ENCODE results near the gene ARHGEF17. TPM values are rescaled to one million over a fixed set of nuclear protein-coding genes. Genes with fewer than 3 reads are reported as not detected.

ARHGEF17 gene
- total and polyA plus RNA-seq, 5 experiments from 2014 or later = 0.19 TPM; not detected in 4

- POLR2A ChIA-PET = interaction anchor here (0.9 kb wide), 1 partner anchor 11 kb away, joined by 3 read pairs; no protein-coding TSS in a partner anchor
- no peak for ATAC-seq
- H3K9me3 Mint-ChIP-seq = no peaks in the 10 kb centered on the region
- H3K4me3 Mint-ChIP-seq = peak overlapping the region in 1 of 10 donors; percentile 11
- DNase-seq = no peak
- peaks cover 0 to 4% (median 0%) of the 10 kb centered on the region in 5 donors for H3K27me3 Mint-ChIP-seq
- H3K36me3 Mint-ChIP-seq = no peaks in the 10 kb centered on the region
- peak overlapping the region in 1 of 10 donors; percentile 60 for H3K27ac Mint-ChIP-seq
- H3K4me1 Mint-ChIP-seq = peaks cover 0 to 13% (median under 1%) of the 10 kb centered on the region in 4 donors
These were observed 5.6 kb downstream of the ARHGEF17 start for GRCh38 chr11:73313652-73314051.

DNA sequence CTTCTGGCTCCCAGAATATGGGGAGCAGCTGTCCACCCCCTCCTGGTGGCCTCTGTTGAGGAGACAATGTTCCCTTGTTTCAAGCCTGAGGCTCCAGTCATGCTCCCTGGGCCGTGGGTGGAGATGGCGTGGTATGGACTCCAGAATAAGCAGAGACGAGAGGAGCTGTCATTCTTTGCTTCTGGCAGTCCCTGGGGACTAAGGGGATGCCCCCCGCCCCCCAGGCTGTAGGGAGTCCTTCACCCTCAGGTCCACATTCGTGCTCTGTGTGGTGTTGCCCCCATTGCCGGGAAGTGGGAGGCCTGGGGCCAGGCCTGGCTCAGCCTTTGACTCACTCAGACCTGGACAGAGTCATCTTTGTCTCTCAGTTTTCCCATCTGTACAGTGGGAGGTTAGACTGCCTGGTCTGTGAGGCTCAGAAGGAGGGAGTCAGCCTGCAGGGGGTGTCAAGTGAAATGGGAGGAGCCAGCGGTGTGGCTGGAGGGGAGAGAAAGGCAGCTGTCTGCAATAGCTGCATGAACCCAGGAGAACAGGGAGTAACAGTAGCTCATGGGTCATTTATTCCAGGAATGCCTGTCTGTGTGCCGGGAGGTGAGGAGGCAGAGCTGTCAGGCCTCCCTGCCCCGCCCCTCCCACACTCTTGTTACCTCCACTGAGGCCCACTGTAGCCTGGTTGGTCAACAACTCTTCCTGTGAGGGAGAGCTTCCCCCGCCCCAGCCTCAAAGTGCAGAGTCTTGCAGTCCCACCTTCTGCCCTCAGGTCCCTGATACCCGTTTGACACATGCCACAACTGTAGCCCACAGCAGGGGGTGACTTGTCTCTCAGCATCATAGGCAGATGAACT, 6.3 kb downstream of the ARHGEF17 start:
- peak overlapping the region in 3 of 10 donors; percentile 24 to 49 (median 40) for H3K27ac Mint-ChIP-seq
- DNase-seq = no peak
- H3K9me3 Mint-ChIP-seq = no peaks in the 10 kb centered on the region
- ATAC-seq = no peak
- peaks cover 0 to 13% (median under 1%) of the 10 kb centered on the region in 4 donors for H3K4me1 Mint-ChIP-seq
- POLR2A ChIA-PET = interaction anchor here (0.9 kb wide), 1 partner anchor 10 kb away, joined by 3 read pairs; no protein-coding TSS in a partner anchor
- H3K36me3 Mint-ChIP-seq = no peaks in the 10 kb centered on the region
- H3K4me3 Mint-ChIP-seq = no peak overlapping the region
- H3K27me3 Mint-ChIP-seq = peaks cover 0 to 4% (median 0%) of the 10 kb centered on the region in 5 donors

GRCh38 chr11:73315293-73316020, 7.4 kb downstream of the ARHGEF17 start:
- no peak for DNase-seq
- Mint-ChIP-seq H3K9me3 (no peaks in the 10 kb centered on the region), H3K27me3 (peaks cover 0 to 4% (median 0%) of the 10 kb centered on the region in 5 donors), H3K27ac (no peak overlapping the region), H3K4me1 (peaks cover 0 to 13% (median under 1%) of the 10 kb centered on the region in 4 donors), H3K4me3 (no peak overlapping the region), H3K36me3 (no peaks in the 10 kb centered on the region)
- ATAC-seq = no peak
- POLR2A ChIA-PET = no interaction called here

DNA sequence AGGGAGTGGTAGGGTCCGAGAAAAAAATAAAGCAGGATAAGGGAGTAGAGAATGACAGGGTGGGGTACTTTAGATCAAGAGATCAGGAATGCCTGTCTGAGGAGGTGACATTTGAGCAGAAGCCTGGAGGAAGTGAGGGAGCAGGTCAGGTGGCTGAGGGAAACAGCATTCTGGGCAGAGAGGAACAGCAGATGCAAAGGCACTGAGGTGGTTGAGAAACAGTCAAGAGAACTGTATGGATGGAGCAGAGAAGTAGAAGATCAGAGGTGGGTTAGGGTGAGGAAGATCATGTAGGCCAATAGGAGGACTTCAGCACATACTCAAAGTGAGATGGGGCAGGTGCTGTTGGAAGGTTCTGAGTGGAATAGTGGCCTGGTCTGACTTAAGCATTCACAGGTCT, 8.3 kb downstream of the ARHGEF17 start:
- H3K4me3 Mint-ChIP-seq = no peak overlapping the region
- peaks cover 0 to 4% (median 0%) of the 10 kb centered on the region in 5 donors for H3K27me3 Mint-ChIP-seq
- no peak for DNase-seq
- no peak overlapping the region for H3K27ac Mint-ChIP-seq
- H3K9me3 Mint-ChIP-seq = no peaks in the 10 kb centered on the region
- no peaks in the 10 kb centered on the region for H3K36me3 Mint-ChIP-seq
- ATAC-seq = no peak
- H3K4me1 Mint-ChIP-seq = peaks cover 1 to 14% (median 3%) of the 10 kb centered on the region in 4 donors
- POLR2A ChIA-PET = no interaction called here

DNA sequence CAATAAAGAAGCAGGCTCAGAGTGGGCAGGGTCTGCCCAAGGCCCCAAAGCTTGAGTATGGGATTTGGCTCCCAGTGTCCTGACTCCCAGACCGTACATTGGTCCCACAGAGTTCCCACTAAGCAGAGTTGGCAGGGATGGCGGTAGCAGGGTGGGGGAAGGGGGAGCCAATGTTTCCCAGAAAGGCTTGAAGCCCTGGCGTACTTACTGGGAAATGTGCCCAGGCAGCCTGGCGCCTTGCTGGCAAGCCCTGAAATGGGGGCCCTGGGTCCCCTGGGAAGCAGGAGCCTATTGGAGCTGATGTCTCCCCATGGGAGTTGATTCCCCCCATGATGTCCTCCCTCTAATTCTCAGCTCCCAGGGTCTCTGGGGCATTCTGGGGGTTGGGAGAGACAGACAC, 9.3 kb downstream of the ARHGEF17 start:
- Mint-ChIP-seq H3K36me3 (no peaks in the 10 kb centered on the region), H3K4me3 (no peak overlapping the region), H3K27me3 (peaks cover 0 to 4% (median 0%) of the 10 kb centered on the region in 5 donors), H3K27ac (no peak overlapping the region), H3K9me3 (no peaks in the 10 kb centered on the region), H3K4me1 (peaks cover 7 to 23% (median 11%) of the 10 kb centered on the region in 4 donors)
- DNase-seq (no peak), ATAC-seq (no peak)
- POLR2A ChIA-PET = no interaction called here

DNA sequence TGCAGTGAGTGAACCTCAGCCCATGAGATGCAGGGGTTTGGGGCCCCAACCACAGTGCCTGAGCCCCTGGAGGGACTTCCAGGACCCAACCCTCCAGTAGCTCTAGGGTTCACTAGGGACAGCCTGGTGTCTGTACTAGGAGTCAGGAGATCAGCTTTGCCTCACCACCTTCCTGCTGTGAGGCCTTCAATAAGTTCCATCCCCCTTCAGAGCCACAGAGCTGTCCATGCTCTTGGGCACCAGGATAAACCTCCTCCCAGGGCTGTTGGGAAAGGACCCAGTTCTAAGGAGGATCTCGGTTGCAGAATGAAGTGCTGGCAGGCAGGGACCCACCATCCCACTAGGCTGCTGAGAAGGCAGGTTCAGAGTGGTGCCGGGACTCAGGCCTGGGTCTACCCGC, 9.7 kb downstream of the ARHGEF17 start:
- Mint-ChIP-seq H3K27me3 (peaks cover 0 to 4% (median 0%) of the 10 kb centered on the region in 5 donors), H3K36me3 (no peaks in the 10 kb centered on the region), H3K4me3 (no peak overlapping the region), H3K4me1 (peaks cover 7 to 25% (median 11%) of the 10 kb centered on the region in 4 donors), H3K9me3 (no peaks in the 10 kb centered on the region), H3K27ac (no peak overlapping the region)
- no peak for ATAC-seq
- DNase-seq = no peak
- POLR2A ChIA-PET = no interaction called here

DNA sequence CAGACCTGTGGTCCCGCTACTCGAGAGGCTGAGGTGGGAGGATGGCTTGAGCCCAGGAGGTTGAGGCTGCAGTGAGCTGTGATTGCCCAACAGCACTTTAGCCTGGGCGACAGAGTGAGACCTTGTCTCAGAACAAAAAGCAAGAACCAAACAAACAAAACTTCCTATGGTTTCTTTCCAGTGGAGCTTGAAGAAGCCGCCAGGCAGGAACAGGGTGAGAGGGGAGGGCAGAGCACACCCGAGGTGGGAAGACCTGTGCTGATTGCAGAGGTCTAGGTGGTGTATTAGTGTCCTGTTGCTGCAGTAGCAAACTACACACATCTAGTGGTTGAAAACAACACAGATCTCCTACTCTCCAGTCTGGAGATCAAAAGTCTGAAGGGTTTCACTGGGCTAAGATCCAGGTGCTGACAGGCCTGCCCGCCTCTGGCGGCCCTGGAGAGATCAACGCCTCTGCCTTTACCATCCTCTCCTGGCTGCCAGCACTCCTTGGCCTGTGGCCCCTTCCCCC, 10.5 kb downstream of the ARHGEF17 start:
- Mint-ChIP-seq H3K27ac (no peak overlapping the region), H3K27me3 (peaks cover 0 to 4% (median 0%) of the 10 kb centered on the region in 5 donors), H3K4me3 (no peak overlapping the region), H3K9me3 (no peaks in the 10 kb centered on the region), H3K36me3 (no peaks in the 10 kb centered on the region), H3K4me1 (peaks cover 7 to 23% (median 11%) of the 10 kb centered on the region in 4 donors)
- ATAC-seq (no peak), DNase-seq (no peak)
- POLR2A ChIA-PET = no interaction called here

DNA sequence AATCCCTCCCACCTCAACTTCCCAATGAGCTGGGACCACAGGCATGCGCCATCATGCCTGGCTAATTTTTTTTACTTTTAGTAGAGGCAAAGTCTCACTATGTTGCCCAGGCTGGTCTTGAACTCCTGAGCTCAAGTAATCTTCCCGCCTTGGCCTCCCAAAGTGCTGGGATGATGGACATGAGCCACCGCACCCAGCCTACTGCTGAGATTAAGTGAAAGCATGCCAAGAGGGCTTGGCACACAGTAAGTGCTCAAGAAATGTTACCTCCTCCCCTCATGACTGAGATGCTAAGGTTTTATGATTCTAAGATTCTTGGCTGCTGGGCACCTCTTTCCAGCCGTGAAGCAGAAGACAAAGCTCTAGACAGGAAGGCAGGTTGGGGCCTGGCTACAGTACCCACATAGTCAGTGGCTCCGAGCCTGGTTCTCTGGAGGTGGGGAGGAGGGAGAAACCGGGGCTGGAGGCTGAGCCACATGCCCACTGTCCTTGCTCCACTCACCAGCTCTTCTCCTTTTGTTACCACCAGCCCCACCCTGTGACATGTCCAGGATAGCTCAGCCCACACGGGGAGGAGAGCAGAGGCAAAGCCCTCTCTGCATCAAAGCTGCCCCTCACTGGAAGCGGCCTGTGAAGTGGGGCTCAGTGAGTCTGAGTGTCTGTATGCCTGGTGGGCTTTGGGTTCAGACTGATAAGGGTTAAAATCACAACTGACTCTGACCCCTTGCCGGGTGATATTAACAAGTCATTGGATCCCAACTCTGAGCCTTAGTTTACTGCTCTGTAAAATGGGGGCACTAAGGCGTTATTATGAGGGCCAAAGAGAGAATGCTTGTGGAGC, 12.9 kb downstream of the ARHGEF17 start:
- Mint-ChIP-seq H3K4me1 (peaks cover 5 to 11% (median 11%) of the 10 kb centered on the region in 4 donors), H3K9me3 (no peaks in the 10 kb centered on the region), H3K4me3 (no peak overlapping the region), H3K36me3 (no peaks in the 10 kb centered on the region), H3K27ac (peak overlapping the region in 3 of 10 donors; percentile 20 to 72 (median 67)), H3K27me3 (peaks cover 0 to 4% (median 0%) of the 10 kb centered on the region in 5 donors)
- DNase-seq = no peak
- ATAC-seq = no peak
- POLR2A ChIA-PET = no interaction called here

- DNase-seq = no peak
- POLR2A ChIA-PET = no interaction called here
- no peaks in the 10 kb centered on the region for H3K9me3 Mint-ChIP-seq
- no peaks in the 10 kb centered on the region for H3K36me3 Mint-ChIP-seq
- peaks cover 5 to 11% (median 11%) of the 10 kb centered on the region in 4 donors for H3K4me1 Mint-ChIP-seq
- H3K4me3 Mint-ChIP-seq = peak overlapping the region in 1 of 10 donors; percentile 19
- no peaks in the 10 kb centered on the region for H3K27me3 Mint-ChIP-seq
- peak overlapping the region in 6 of 10 donors; percentile 20 to 85 (median 70) for H3K27ac Mint-ChIP-seq
- ATAC-seq = peak in 1 of 2 donors; percentile 45
These were observed 13.7 kb downstream of the ARHGEF17 start for GRCh38 chr11:73321604-73322381.

DNA sequence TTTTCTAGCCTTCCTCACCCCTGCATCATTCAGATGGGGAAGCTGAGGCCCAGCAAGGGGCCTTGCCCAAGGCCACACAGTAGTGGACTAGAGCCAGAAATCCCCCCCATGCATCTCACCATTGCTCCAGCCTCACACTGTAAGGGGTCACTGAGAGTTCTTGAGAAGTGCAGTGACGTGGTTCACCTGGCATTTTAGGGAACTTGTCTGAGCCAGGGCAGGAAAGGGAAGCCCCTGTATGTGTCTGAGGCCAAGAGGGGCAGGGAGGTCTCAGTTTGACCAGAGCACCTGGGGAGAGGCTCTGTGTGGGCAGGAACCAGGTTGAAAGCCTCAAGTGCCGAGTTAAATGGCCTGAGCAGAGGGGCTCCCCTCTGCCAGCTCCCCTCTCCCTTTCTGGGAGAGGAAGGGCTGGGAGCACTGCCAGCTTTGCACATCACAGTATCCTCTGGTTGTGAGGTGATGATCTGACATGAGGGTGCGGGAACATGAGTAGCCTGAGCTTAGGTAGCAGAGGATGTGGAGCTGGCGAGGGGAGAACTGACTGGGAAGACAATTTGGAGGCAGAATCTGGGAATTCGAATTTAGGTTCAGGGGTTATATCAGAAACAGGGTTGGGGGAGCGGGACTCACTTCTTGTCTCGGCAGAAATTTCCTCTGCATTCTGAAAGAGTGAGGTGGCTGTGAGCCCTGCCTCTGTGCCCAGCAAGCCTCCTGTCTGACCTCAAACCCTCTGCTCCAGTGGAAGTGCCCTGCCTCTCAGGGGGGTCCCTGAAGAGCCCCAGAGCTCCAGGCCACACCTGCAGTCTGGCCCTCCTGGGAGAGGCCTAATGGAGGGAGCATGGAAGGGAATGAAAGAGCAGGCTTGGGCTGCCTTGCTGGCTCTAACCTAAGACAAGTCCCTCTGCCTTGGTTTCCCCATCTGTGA, 14.6 kb downstream of the ARHGEF17 start:
- no peak overlapping the region for H3K4me3 Mint-ChIP-seq
- no peaks in the 10 kb centered on the region for H3K9me3 Mint-ChIP-seq
- H3K27ac Mint-ChIP-seq = peak overlapping the region in 4 of 10 donors; percentile 57 to 85 (median 74)
- DNase-seq (no peak), ATAC-seq (no peak)
- peaks cover 5 to 11% (median 11%) of the 10 kb centered on the region in 4 donors for H3K4me1 Mint-ChIP-seq
- no peaks in the 10 kb centered on the region for H3K27me3 Mint-ChIP-seq
- no peaks in the 10 kb centered on the region for H3K36me3 Mint-ChIP-seq
- POLR2A ChIA-PET = interaction anchor here (0.5 kb wide), 1 partner anchor 36 kb away, joined by 3 read pairs; no protein-coding TSS in a partner anchor

- Mint-ChIP-seq H3K36me3 (no peaks in the 10 kb centered on the region), H3K4me3 (no peak overlapping the region), H3K4me1 (peaks cover 5 to 11% (median 11%) of the 10 kb centered on the region in 4 donors), H3K9me3 (no peaks in the 10 kb centered on the region), H3K27ac (no peak overlapping the region), H3K27me3 (no peaks in the 10 kb centered on the region)
- POLR2A ChIA-PET = no interaction called here
- DNase-seq (no peak), ATAC-seq (no peak)
These were observed 15.4 kb downstream of the ARHGEF17 start for GRCh38 chr11:73323464-73323863.

All from naive thymus-derived CD8-positive, alpha-beta T cell (primary cell).